HG03460 (cell line): Measurements from ENCODE around the gene TMC5.
"Not testable (repeated sequence)": the region's sequence is repeated elsewhere in the genome, so short reads cannot be mapped to it uniquely, and the experiment has no call there.

Source experiments
- ATAC-seq: cut with Tn5 transposase; IDR thresholded peaks from one replicate; pipeline ENCODE4 v1.9.1; 2021; ENCODE audit not compliant: unreplicated experiment

TMC5 gene

DNA sequence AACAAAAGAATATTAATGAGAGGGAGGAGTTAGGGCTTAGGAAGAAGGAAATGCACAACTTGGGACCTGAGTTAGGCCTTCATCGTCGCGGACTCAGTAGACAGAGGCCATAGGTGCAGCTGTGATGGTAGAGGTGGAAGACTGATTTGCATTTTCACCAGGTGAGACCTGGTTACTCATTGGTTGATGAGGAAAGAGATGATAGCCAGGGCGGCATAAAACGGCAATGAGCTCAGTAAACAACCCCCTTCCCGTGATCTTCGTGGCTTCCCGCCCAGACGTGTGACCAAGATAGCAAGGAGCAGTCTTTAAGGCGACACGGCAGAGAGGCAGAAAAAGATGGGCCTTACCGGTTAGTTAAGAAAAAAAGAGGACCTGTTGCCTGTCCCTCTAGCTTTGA lies at the start of gene TMC5:
Gene TMC5 (plus strand): TSS at position 244 of the 400 bp plus-strand sequence. CDS start 22,156 bp downstream, outside the sequence.
- no peak for ATAC-seq

DNA sequence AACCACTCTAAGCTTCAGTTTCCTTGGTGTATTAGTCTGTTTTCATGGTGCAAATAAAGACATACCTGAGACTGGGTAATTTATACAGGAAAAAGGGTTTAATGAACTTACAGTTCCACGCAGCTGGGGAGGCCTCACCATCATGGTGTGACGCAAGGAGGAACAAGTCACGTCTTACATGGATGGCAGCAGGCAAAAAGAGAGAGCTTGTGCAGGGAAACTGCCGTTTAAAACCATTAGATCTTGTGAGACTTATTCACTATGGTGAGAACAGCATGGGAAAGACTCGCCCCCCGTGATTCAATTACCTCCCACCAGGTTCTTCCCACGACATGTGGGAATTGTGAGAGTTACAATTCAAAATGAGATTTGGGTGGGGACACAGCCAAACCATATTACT lies 45.1 kb upstream of the TMC5 start:
- not testable (repeated sequence) for ATAC-seq

DNA sequence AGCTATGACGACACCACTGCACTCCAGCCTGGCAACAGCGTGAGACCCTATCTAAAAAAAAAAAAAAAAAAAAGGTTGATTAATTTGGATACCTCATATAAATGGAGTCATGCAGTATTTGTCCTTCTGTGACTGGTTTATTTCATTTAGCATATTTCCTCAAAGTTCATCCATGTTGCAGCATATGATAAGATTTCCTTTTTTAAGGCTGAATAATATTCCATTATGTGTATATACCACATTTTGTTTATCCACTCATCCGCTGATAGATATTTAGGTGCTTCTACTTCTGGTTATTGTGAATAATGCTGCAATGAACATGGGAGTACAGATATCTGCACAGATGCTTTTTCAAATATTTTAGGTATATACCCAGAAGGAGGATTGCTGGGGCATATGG lies 43.3 kb upstream of the TMC5 start:
- no peak for ATAC-seq

DNA sequence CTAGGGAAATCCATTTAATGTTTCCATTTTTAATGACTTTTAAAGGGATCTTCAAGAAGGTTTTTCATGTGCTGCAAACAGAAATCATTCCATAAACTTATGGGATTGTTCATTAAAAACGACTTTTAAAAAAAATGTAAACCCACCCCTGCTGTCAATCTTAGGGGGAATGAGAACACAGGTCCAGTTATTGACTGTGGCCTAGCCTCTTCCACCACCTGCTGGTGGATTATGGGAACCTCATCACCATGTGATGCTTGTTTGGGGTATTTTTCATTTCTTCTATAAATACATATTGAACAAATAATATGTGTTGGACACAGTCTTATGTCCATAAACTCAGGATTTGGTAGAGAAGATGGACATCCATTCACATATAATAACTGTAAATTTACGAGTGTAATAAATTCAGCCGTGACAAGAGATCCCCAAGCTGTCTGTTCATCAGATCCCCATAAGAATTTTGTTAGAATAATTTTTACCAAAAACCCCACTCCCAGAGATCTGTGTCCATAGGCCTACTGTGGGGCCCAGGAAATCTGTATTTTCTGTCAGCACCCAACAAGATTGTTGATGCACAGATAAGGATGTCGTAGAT lies 42.0 kb upstream of the TMC5 start:
- ATAC-seq = no peak

GRCh38 chr16:19377864-19378263 lies 39.8 kb upstream of the TMC5 start:
- no peak for ATAC-seq

GRCh38 chr16:19378511-19378910 lies 39.2 kb upstream of the TMC5 start:
- ATAC-seq = no peak

- no peak for ATAC-seq
Observed at GRCh38 chr16:19379838-19380237, 37.8 kb upstream of the TMC5 start.

GRCh38 chr16:19380328-19380727 lies 37.4 kb upstream of the TMC5 start:
- no peak for ATAC-seq

GRCh38 chr16:19382084-19382801 lies 35.4 kb upstream of the TMC5 start:
- no peak for ATAC-seq

GRCh38 chr16:19382887-19383816 lies 34.5 kb upstream of the TMC5 start:
- no peak for ATAC-seq

DNA sequence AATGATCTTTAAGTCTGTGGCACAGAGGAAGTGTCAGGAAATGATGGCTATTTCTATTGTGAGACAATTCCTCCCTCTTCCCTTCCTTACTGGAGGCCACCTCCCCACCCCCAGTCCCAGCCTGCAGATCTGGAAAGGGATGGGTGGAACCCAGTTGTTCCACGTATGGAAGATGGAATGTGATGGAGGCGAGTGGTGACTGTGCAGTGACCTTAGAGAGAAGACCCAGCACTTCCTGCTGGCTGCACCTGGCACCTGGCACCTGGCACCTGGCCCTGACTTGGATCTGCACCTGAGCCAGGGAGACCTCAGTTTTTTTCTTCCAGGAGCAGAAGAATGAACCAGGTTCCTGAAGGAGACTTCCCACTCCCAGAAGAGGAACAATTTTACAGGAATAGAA lies 33.0 kb upstream of the TMC5 start:
- no peak for ATAC-seq

DNA sequence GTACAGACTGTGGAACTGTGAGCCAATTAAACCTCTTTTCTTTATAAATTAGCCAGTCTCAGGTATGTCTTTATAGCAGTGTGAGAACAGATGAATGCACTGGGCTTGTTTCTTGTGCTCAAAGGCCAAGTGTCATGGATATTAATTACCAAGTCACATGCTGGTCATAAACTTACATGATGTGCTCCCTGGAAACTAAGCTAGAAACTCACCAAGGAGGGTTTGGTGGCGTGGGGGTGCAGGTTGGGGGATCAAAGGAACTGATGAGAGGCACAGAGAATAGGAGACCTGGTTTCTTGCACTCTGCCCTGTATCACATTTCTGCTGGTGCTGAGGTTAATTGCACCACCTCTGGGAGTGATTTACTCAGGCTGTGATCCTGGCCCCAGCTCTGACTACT lies 31.2 kb upstream of the TMC5 start:
- no peak for ATAC-seq

DNA sequence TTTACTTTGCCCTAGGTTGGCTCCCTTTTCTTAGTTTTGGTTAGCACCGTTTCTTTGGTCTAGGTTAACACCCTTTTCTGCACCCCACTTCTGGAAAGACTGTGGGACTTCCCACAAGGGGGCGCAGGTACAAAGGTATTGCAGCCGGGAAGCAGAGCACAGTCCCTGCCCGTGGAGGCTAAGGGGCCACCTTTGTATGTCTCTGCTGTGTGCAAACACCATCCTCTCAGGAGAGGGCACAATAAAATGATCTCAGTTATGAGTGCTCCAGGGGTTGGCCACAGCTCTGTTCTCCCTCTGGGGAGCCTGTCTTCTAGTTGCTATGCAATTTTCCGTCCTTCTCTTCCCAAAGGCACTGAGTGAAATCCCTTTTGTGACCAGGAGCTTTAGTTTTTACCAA lies 28.4 kb upstream of the TMC5 start:
- no peak for ATAC-seq

- not testable (repeated sequence) for ATAC-seq
Observed at GRCh38 chr16:19391185-19391776, 26.4 kb upstream of the TMC5 start.

- ATAC-seq = no peak
Observed at GRCh38 chr16:19392352-19392751, 25.3 kb upstream of the TMC5 start.

GRCh38 chr16:19393226-19394111 lies 24.2 kb upstream of the TMC5 start:
- ATAC-seq = no peak

GRCh38 chr16:19395646-19396267 lies 21.9 kb upstream of the TMC5 start:
- ATAC-seq = not testable (repeated sequence)

- no peak for ATAC-seq
Observed at GRCh38 chr16:19396555-19397011, 21.1 kb upstream of the TMC5 start.

DNA sequence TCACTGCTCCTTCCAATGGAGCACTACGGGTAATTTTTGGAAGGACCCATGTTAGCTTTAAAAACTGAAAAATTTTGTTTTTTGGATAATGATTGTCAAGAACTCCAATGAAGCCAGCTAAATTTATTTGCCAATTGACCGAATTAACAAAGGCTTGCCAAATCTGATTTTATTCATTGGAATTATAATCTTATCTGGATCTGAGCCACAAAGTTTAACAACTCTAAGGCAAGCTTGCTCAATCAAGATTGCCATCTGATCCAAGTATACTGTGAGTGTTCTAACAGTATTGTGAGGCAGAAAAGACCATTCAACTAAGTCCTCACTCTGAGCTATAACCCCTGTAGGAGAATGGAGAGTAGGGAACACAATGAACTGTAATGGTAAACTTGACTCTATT lies 20.3 kb upstream of the TMC5 start:
- ATAC-seq = not testable (repeated sequence)

DNA sequence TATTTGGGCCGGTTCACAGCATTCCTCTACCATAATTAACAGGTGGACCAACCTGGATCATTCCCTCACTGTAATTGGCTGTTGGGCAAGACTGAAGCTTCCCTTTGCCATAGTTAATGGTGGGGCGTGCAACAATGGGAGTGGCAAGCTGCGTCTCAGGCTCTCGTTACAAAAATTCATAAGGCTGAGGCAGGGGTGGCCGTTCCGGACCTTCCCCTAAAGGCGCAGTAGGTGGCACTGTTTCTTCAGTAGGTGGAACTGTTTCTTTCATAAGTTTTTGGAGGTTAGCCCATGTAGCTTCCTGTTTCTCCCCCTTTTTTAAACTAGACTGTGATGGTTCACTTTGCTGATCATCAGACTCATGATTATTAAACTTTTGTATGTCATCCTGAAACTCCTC lies 17.0 kb upstream of the TMC5 start:
- no peak for ATAC-seq
